ENCODE measurements around the gene SLC26A2.

SLC26A2 gene

DNA sequence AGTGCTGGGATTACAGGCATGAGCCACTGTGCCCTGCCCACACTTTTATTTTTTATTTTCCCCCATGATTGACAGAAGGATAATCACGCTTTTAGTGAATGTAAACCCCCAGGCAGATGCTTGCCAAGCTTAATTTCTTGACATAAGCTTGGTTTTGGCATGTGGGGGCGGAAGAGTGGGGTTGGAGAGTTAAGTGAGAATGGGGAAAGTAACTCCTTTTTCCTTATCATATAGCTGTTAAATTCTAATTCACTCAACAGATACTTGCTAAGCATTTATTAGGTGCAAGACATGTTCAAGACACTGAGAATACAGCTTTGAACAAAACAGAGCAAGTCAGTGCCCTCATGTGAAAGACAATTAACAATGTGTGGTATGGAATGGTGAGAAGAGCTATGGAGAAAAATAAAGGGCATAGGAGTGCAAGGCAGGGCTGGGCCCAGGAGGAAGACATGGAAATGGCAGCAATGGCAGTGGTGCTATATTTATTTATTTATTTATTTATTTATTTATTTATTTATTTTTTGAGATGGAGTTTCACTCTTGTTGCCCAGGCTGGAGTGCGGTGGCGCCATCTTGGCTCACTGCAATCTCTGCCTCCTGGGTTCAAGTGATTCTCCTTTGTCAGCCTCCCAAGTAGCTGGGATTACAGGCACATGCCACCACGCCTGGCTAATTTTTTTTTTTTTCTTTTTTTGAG is 2.2 kb downstream of the SLC26A2 start:
- no peak for DNase-seq

DNA sequence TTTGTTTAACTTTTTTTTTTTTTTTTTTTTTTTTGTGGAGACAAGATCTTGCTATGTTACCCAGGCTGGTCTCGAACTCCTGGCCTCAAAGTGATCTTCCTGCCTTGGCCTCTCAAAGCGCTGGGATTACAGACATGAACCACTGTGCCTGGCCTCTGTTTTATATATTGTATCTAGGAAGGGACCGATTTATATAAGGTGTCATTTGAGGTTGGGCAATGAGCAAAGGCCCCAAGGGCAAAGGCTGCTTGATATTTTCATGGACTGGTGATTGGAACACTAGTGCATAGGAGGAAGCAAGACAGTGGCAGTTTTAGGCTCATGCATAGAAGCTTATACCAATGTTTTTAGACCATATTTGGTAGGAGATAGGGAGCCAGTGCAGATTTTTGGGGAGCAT is 3.2 kb downstream of the SLC26A2 start:
- no peak for DNase-seq

DNA sequence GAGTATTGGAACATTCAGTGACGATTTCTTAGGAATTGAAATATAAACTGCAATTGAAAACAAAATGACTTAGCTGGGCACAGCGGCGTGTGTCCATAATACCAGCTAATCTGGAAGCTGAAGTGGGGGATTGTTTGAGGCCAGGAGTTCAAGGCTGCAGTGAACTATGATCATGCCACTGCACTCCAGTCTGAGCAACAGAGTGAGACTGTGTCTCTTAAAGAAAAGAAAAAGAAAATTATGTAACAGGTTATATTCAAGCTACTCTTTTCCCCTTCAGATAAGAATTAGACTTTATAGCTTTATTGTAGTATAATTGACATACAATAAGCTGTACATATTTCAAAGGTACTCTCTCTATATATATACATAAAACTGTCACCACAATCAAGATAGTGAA is 6.4 kb downstream of the SLC26A2 start:
- DNase-seq = no peak

DNA sequence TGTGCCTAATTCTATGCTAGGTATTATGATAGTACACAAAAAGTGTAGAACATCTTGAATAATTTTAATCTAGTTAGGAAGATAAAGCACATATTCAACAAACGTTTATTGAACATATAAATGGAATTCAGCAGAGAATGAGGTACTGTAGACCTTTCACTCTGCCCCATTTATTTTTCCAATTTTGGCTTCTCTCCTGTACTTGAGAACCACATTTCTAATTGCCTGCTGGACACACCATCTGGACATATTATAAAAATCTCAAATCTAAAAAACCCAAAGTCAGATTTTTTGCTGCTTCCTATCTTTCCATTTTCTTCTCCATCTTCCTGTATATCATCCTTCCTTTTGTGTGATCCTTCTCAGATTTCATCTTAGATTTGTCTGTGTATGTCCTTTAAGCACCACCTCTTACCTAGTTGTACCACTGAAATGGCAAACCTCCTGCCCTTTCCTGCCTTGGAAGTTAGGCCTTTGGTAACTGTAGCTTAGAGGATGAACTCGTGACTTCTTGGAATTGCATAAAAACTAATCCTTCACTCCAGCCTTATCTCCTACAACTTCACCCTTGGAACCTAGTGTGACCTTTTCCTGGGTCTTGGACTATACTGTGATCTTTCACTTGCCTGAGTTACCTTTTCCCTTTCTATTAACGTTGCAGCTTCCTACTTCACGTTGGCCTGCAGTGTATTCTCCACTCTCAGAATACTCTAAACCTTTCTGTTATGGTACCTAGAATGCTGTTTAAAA is 8.8 kb downstream of the SLC26A2 start:
- no peak for DNase-seq

DNA sequence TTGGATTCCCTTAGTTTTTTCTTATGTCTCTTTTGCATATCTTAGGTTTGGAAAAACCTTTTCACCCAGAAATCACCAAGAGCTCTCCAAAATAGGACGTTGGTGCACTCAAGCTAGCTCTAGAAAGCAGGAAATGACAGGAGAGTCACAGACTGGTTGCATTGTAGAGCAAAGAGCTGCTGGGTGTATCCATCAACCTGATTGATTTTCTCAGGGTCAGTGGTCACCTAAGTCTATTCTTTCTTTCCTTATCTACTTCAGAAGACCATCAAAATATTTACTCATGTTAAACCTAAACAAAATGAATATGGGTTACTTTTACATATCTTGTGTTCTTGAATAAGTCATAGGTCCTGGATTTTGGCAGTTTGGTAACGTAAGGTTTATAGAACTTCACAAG is 14.9 kb downstream of the SLC26A2 start:
- DNase-seq = no peak

DNA sequence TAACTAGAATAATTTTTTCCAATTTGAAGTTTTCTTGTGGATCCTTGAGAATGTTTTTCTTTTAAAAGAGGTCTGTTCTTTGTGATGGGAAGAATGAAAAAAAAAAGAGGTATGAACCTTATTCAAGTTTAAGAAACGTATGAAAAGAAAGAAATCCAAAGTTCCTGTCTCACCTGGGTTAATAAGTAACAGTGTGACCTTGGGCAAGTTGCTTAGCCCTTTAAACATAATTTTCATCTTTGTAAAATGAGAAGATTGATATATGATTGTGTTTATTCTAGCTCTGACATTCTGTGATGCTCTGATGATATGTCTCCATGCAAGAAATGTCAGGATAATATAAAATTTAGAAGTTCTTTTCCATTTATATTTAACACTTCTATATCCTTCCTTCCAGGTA is 19.3 kb downstream of the SLC26A2 start:
- DNase-seq = no peak

DNA sequence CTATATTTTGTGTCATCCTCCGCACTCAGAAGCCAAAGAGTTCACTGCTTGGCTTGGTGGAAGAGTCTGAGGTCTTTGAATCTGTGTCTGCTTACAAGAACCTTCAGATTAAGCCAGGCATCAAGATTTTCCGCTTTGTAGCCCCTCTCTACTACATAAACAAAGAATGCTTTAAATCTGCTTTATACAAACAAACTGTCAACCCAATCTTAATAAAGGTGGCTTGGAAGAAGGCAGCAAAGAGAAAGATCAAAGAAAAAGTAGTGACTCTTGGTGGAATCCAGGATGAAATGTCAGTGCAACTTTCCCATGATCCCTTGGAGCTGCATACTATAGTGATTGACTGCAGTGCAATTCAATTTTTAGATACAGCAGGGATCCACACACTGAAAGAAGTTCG is 20.6 kb downstream of the SLC26A2 start:
- no peak for DNase-seq

DNA sequence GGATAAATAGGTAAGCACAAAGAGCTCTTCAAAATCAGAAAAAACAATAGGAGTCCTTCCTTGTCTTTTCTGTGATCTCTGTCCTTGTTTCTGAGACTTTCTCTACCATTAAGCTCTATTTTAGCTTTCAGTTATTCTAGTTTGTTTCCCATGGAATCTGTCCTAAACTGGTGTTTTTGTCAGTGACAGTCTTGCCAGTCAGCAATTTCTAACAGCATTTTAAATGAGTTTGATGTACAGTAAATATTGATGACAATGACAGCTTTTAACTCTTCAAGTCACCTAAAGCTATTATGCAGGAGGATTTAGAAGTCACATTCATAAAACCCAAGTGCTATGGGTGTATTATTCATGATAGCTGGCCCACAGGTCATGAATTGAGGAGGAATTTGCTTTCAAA is 21.9 kb downstream of the SLC26A2 start:
- DNase-seq = no peak

DNA sequence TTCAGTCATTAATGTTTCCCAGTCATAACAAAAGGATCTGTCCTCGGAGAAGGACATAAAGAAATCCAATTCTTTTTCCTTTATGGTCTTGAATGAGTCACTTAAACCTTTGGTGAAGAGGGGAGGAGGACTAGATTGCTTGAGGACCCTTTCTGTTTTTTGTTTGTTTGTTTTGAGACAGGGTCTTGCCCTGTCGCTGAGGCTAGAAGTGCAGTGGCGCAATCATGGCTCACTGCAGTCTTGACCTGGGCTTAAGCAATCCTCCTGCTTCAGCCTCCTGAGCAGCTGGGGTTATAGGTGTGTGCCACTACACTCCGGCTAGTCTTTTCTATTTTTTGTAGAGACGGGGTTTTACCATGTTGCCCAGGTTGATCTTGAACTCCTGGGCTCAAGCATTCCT is 27.6 kb downstream of the SLC26A2 start:
- DNase-seq = no peak

DNA sequence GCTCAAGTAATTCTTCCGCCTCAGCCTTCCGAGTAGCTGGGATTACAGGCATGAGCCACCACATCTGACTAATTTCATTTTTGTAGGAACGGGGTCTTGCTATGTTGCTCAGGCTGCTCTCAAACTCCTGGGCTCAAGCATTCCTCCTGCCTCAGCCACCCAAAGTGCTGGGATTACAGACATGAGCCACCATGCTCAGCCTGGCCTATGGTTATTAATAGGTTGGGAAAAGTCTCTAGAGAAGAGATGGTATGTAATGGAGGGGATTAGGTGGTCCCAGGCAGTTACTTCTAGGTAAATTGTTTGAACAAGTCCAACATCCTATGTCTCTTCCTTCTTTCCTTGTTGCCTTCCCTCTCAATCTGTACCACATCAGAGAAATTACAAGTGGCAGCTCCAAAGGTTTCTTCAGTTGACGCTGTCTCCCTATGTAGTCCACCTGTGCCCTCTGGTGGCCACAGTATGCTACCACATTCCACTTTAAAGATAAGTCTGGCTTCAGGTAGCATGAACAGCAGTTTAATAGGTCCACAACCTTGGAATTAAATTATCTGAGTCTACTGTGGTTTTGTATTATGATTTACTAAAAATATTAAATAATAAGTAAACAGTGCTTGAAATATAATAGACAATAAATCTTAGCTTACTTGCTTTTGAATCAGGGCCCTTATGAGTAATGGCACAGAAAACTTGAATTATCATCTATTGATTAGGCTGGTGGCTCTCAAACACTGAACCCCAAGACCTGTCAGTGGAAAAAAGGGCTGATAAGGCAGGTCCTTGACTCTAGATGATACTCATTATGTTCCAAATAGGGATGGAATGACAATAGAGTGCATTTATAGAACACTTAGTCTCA is 30.2 kb downstream of the SLC26A2 start:
- DNase-seq = peak; percentile 78

DNA sequence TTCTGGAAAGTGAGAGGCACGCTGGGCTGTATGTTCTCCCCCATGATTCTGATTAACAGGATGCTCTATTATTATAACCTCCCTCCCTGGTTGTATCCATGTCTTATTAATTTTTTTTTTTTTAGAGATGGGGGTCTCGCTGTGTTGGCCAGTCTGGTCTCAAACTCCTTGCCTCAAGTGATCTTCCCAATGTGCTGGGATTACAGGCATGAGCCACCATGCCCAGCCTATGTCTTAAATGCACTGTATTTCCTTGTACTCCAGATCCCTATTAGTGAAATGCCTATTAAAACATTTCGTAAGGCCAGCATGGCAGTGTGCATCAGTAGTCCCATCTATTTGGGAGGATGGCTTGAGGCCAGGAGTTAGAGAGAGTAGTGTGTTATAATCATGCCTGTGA is 32.9 kb downstream of the SLC26A2 start:
- DNase-seq = no peak

DNA sequence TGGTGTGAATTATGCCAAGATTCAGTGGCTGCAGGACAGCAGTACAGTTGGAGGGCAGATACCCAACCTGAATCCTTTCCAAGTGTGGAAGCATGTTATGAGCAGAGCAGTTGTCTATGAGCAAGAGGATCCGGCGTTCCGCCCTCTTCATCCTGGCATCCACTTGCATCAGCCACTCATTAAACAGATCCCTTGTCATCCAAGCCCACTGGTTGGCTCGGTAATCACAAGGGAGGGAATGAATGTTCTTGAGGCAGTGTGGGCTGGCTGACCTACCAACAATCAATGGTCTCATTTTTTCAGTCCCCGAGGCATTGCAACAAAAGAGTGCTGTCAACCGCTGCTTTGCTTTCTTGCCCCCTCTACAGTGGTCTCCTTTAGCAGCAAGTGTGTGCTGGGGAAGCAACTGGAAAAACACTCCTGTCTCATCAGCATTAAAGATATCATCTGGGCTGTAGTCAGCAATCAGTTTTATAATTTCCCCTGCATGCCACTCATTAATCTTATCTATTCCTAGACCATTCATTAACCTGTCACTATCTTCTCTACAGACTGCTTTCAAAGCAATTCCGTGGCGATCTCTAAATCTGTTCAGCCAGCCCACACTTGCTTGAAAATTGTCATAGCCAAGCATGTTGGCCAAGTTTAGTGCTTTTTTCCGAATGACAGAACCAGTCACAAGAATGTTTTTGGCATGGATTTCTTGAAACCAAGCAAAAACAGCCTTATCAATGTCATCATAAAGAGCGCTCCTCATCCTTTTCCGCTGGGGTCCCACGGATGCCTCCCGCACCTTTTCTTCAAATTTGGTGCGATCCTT is 35.0 kb downstream of the SLC26A2 start:
- DNase-seq = no peak

DNA sequence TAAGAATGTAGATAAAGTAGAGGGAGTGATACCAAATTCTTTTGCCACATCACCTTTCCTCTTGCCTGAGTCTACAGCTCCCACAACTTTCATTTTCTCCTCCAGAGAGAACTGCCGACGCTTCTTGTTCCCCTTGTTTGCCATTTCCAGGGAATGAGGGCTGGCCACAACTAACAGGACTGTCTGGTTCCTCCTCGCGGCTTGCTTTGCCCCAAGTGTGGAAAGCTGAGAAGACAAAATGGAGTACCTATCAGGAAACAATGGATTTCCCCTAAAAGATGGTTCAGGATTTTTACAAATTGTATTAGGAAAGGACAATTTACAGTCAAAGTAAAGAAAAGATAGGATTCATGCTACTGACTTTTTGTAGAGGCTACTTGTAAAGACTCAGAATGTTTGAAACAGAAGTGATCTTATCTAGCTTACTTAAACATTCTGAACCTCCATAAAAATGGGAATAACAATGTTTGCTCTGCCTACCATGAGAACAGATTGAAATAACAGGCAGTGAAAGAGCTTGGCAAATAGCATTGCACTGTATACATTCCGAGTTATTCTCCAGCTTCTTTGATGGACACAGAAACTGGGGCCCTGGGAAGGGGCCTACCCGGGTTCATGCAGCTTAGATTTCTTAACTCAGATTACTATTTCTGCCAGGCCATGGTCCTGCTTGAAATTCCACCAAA is 35.8 kb downstream of the SLC26A2 start:
- no peak for DNase-seq

DNA sequence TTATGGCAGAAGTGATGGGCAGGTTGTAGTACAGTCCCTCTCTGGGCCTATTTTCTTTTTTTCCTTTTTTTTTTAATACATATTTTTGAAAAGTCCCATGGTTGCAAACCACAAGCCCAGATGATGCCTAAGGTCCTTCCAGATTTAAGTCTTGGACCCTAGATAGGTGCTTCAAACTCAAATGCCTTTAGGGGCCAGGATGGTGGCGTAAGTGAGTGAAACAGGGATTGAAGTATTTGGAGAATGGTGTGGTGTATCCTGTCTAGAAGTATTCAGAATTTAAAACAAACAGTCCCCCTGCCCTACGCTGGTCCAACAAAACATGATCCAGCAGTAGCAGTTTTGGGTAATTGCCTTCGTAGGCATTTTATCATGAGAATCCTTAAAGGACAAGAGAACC is 37.7 kb downstream of the SLC26A2 start:
- no peak for DNase-seq

DNA sequence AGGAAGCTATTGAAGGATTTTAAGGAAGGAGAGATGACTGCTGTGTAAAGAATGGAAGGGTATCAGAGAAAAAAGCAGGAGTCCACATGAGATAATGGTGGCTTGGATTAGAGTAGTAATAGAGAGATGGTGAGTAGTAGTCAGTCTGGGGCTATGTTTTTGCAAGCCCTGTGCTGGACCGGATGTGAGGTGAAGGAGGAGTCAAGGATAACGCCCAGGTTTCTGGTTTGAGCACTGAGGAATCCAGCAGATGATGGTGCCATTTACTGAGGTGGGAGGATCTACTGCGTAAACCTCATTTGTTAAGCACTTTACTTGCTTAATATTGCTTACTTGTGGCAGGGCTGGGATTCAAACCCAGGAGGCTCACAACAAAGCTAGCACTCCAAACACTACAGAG is 38.8 kb downstream of the SLC26A2 start:
- DNase-seq = no peak

DNA sequence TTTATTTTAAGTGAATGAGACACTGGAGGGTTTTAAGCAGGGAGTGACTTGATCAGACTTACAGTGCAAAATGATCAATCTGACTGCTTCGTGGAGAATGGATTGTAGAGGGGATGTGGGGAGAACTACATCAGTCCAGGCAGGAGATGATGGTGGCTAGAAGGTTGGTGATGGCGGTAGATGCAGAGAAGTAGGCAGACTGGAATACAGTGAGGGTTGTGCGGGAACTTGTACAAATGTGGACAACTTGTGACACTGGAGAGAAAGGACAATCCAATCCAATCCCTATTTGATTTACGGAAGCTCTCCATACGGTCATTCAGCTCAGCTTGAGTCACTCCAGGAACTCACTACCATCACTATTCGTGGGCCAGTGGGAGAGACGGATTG is 39.3 kb downstream of the SLC26A2 start:
- DNase-seq = no peak

DNA sequence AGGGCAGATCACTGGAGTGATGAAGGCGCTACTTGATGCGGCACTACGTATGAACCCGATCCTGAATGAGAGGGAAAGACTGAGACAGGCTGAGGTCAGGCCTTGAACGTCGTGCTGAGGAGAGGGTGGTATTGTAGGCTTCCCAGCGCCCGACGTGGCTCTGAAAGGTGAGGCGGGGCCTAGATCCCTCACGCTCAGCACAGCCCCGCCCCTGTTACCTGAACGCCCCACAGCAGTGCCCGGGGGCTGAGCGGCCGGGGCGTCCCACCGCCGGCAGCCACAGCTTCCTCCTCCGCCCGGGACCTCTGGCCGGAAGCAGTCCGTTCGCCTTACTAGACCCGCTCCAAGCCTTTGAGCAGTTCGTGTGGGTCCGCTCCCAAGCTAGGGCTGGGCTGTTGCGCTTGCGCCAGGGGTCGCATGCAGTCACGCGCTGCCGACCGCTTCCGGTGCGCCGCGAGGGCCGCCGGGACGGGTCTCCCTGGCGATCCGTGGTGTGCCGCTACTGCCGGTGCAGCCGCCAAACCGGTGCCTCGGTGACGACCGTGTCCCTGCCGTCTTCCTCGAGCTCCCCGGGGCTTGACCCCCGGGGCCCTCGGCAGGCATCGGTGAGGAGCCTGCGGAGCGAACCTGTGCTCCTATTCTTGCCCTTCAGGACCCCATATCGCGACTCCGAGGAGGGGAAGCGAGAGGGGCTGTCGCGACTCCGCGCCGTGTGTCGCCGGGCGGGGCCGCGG is 39.9 kb downstream of the SLC26A2 start, which contains the start of the genes HMGXB3 and TIGD6:
HMGXB3 (plus strand) TSS at position 484 of the 734 bp plus-strand sequence. CDS start 4,114 bp downstream, outside the sequence.
TIGD6 (minus strand) TSS at position 399 of the 734 bp plus-strand sequence. CDS start 4,306 bp downstream, outside the sequence.
- DNase-seq = peak; percentile 93

DNA sequence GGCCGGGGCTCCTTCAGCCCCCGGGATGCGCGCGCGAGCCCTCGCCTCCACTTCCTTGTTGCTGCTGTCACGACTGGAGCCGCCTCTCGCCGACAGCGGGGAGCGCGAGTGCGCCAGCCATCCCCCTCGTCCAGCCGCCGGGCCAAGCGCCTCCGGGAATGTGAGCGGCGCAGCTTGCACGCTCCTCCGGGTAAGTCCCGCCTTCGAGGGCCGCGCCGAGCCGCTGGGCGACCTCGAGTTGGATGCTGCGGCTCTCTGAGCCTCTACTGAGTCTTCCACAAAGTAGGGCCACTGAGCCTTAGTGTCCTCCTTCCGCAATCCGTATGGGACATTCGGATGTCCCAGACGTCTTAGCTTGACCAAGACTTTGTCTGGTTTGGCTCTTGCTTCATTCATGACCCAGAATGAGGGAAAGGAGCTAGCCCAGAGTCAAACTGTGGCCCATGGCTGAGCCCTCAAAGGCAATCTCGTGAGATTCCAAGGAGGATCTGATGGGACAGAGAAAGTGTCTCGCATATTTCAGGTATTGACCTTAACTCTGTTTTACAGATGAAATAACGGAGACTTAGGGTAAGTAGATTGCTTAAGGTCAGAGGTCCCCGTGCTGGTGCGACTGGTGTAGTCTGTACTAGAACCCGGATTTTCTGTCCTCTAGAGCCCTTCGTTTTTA is 40.6 kb downstream of the SLC26A2 start:
- peak; percentile 58 for DNase-seq

DNA sequence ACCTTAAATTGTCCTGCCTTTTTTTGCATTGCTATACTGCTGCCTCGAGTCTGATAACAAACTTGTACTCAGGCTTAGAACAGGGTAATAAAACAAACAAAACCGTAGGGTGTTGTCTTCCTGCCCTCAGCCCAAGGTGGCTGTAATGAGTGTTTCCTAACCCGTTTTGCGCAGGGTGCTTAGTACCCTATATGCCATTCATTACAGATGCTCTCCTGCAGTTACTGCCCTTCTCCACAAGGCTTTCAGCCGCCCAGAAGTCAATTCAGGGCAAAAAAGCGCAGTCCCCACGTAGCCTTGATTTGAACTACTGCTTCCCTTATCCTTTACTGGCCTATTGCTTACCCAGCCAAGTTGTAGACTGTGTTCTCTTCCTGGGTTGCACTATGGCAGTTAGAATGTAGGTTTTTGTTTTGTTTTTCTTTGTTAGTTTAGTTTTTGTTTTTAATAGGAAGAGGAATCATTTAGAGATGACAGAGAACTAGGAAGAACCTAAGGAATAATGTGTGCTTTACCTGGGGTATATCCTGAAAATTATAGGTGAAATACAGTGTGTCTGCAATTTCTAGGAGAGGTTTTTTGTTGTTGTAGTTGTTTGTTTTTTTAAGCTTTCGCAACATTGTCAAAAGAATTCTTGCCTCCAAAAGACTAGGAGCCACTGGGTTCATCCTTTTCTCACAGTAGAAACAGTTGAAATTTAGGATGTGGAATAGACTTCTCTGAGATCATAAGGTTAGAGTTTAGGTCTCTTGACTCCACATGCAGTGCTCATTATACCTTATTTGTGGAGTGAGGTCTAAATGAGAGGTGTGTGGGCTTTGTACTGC is 41.3 kb downstream of the SLC26A2 start:
- DNase-seq = peak; percentile 73

DNA sequence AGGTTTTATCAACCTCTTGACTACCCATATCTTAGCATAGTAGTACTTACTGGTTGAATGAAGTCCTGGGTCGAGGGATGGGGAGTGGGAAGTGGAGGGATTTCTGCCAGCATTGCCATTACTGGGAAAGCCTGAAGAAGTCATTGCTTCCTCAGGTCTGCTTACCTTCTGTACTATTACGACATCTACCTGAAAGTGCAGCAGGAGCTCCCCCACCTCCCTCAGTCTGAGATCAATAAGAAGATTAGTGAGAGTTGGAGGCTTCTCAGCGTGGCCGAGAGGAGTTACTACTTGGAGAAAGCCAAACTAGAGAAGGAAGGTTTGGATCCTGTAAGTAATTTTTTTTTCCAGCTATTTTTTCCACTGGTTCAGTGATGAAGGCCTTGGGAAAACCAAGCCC is 45.8 kb downstream of the SLC26A2 start:
- DNase-seq = no peak

All from activated CD4-positive, alpha-beta T cell treated with anti-CD3 and anti-CD28 coated beads for 48 hours (primary cell).